Left lung (tissue), 10 donors: ENCODE measurements around the gene SORL1. TPM values are rescaled to one million over a fixed set of nuclear protein-coding genes. Genes with fewer than 3 reads are reported as not detected.

Experiments
- ATAC-seq: fragments of 200-7000 bp; cut with Tn5 transposase; one replicate; pipeline ENCODE4 v1.9.1; 2020; ENCODE audit warnings: moderate library complexity
- DNase-seq, 4 donors: peaks; one replicate each; pipeline ENCODE4 v3.0.0-alpha.2; 2013 to 2020
- H3K27ac ChIP-seq, 2 donors: fragments of 200-600 bp; sonication (generic) in 1 of 2; one replicate each; pipeline versions ENCODE4 v1.5.0 to v1.8.0; 2020 to 2021
- H3K27me3 ChIP-seq, 2 donors: fragments of 200-600 bp; sonication (generic) in 1 of 2; one replicate each; pipeline versions ENCODE4 v1.5.0 to v1.8.0; 2020 to 2021
- H3K36me3 ChIP-seq, 2 donors: fragments of 200-600 bp; sonication (generic) in 1 of 2; one replicate each; pipeline versions ENCODE4 v1.5.0 to v1.8.0; 2020 to 2021
- H3K4me1 ChIP-seq, 2 donors: fragments of 200-600 bp; one replicate each; pipeline ENCODE4 v1.8.0; 2021
- H3K4me3 ChIP-seq, 2 donors: fragments of 200-600 bp; sonication (generic) in 1 of 2; one replicate each; pipeline versions ENCODE4 v1.5.0 to v1.8.0; 2020 to 2021; ENCODE audit warnings: mild to moderate bottlenecking in 1 of 2
- H3K9me3 ChIP-seq, 2 donors: fragments of 200-600 bp; sonication (generic) in 1 of 2; one replicate each; pipeline versions ENCODE4 v1.5.0 to v1.8.0; 2020 to 2021
- CTCF ChIP-seq, 2 donors: fragments of 200-600 bp; sonication (generic) in 1 of 2; IDR thresholded peaks; one replicate each; pipeline versions ENCODE4 v1.5.0 to v1.8.0; 2021; ENCODE audit warnings: antibody characterized with exemption in 2 of 2
- intact Hi-C, 2 donors: fragments of 100-400 bp; cut with DNase I; formaldehyde crosslinking; loops; one replicate each; pipeline versions ENCODE4 v1.11.2 to v1.14.2; 2022
- polyA plus RNA-seq, 6 donors: library from polyadenylated mRNA; unstranded; fragments of 120-200 nt; gene quantifications; one replicate each; pipeline ENCODE4 v1.2.1, GENCODE V29; 2013; ENCODE audit not compliant: insufficient read length in 6 of 6
- total RNA-seq, 2 donors: library from RNA; stranded (reverse); fragmentation: NEBNext Ultra II Directional; extraction: Animal tissue kit (Norgen Biotek cat#: 25700); gene quantifications; one replicate each; pipeline ENCODE4 v1.2.1, GENCODE V29; 2021
- donor health status: DM: no; HTN: yes; CAD: no.
- donor health status: DM: no; HTN: no; CAD: no.

The SORL1 gene
- total and polyA plus RNA-seq, 8 donors, result 29.8 to 114 (median 33.4) TPM

GRCh38 chr11:121589946-121590537 lies 137.9 kb downstream of the SORL1 start:
- Histone ChIP-seq H3K36me3 (peaks cover 0 to 90% of the 10 kb centered on the region in 2 donors), H3K9me3 (no peaks in the 10 kb centered on the region), H3K27ac (peak overlapping the region in 1 of 2 donors; percentile 57), H3K27me3 (no peaks in the 10 kb centered on the region), H3K4me1 (peaks cover 0 to 17% of the 10 kb centered on the region in 2 donors), H3K4me3 (no peak overlapping the region)
- ATAC-seq (no peak), DNase-seq (no peak)
- TF ChIP-seq CTCF (IDR thresholded peaks at IDR 0.05), result no peak
- intact Hi-C loops, result loop anchor here in 1 of 2 donors (5.0 kb wide), 1 partner anchor 268 kb away; no protein-coding TSS in a partner anchor

GRCh38 chr11:121590772-121591404 lies 138.8 kb downstream of the SORL1 start:
- H3K36me3 ChIP-seq, result peaks cover 0 to 95% of the 10 kb centered on the region in 2 donors
- peak overlapping the region in 1 of 2 donors; percentile 57 for H3K27ac ChIP-seq
- intact Hi-C loops, result loop anchor here in 1 of 2 donors (5.0 kb wide), 1 partner anchor 269 kb away; no protein-coding TSS in a partner anchor
- H3K9me3 ChIP-seq, result no peaks in the 10 kb centered on the region
- H3K4me1 ChIP-seq, result peaks cover 0 to 20% of the 10 kb centered on the region in 2 donors
- no peaks in the 10 kb centered on the region for H3K27me3 ChIP-seq
- DNase-seq (no peak), ATAC-seq (no peak)
- no peak for TF ChIP-seq CTCF (IDR thresholded peaks at IDR 0.05)
- H3K4me3 ChIP-seq, result no peak overlapping the region

- H3K27me3 ChIP-seq, result no peaks in the 10 kb centered on the region
- no peaks in the 10 kb centered on the region for H3K9me3 ChIP-seq
- peak in 2 of 4 donors; percentile 77 to 83 for DNase-seq
- no peak overlapping the region for H3K27ac ChIP-seq
- peaks cover 0 to 96% of the 10 kb centered on the region in 2 donors for H3K36me3 ChIP-seq
- no peak overlapping the region for H3K4me3 ChIP-seq
- TF ChIP-seq CTCF (IDR thresholded peaks at IDR 0.05), result peak; percentile 82 to 91
- intact Hi-C loops, result loop anchor here in 1 of 2 donors (5.0 kb wide), 1 partner anchor 269 kb away; no protein-coding TSS in a partner anchor
- ATAC-seq, result peak; percentile 82
- H3K4me1 ChIP-seq, result peaks cover 0 to 20% of the 10 kb centered on the region in 2 donors
These were observed 139.4 kb downstream of the SORL1 start for GRCh38 chr11:121591405-121592033.

- intact Hi-C loops, result loop anchor here in 1 of 2 donors (5.0 kb wide), 1 partner anchor 270 kb away; no protein-coding TSS in a partner anchor
- TF ChIP-seq CTCF (IDR thresholded peaks at IDR 0.05), result no peak
These were observed 140.6 kb downstream of the SORL1 start for GRCh38 chr11:121592708-121593107.

GRCh38 chr11:121595717-121596161 lies 143.6 kb downstream of the SORL1 start:
- ATAC-seq (peak; percentile 92), DNase-seq (peak in 1 of 4 donors; percentile 71)
- peak overlapping the region in 1 of 2 donors; percentile 28 for H3K27ac ChIP-seq
- H3K4me3 ChIP-seq, result no peak overlapping the region
- H3K36me3 ChIP-seq, result peaks cover 0 to 87% of the 10 kb centered on the region in 2 donors
- H3K4me1 ChIP-seq, result peaks cover 0 to 8% of the 10 kb centered on the region in 2 donors
- H3K27me3 ChIP-seq, result no peaks in the 10 kb centered on the region
- intact Hi-C loops, result no loop called here
- no peak for TF ChIP-seq CTCF (IDR thresholded peaks at IDR 0.05)
- H3K9me3 ChIP-seq, result no peaks in the 10 kb centered on the region

More at GRCh38 chr11:121592708-121593107, 140.6 kb downstream of the SORL1 start:
- H3K9me3 ChIP-seq, result no peaks in the 10 kb centered on the region
- no peak overlapping the region for H3K27ac ChIP-seq
- no peak for DNase-seq
- H3K4me3 ChIP-seq, result no peak overlapping the region
- H3K27me3 ChIP-seq, result no peaks in the 10 kb centered on the region
- peaks cover 0 to 96% of the 10 kb centered on the region in 2 donors for H3K36me3 ChIP-seq
- H3K4me1 ChIP-seq, result peaks cover 0 to 20% of the 10 kb centered on the region in 2 donors
- no peak for ATAC-seq
